Neural cell (in vitro differentiated cells): ENCODE measurements around the gene MTR. TPM values are rescaled to one million over a fixed set of nuclear protein-coding genes. Genes with fewer than 3 reads are reported as not detected.

ENCODE experiments used
- H2AFZ ChIP-seq: fragments of 200-600, 300-800 bp; sonication (generic), shearing (Covaris generic); 2 replicates; pipeline ENCODE4 v1.6.0; 2014; ENCODE audit warnings: low read depth, mild to moderate bottlenecking, antibody characterized with exemption, low read length, moderate library complexity
- H3F3A ChIP-seq: fragments of 200-600 bp; shearing (Covaris generic); 2 replicates; pipeline ENCODE4 v1.6.1; 2016; ENCODE audit warnings: mild to moderate bottlenecking, moderate library complexity, mixed read lengths, antibody characterized with exemption, low read length; ENCODE audit not compliant: insufficient read depth, poor library complexity, severe bottlenecking
- H3K27ac ChIP-seq: fragments of 200-600, 300-800 bp; sonication (generic), shearing (Covaris generic); 2 replicates; pipeline ENCODE4 v1.5.1; 2014; ENCODE audit warnings: mild to moderate bottlenecking, low read length, moderate library complexity
- H3K27me3 ChIP-seq: fragments of 300-800, 200-600 bp; sonication (generic), shearing (Covaris generic); 2 replicates; pipeline ENCODE4 v1.6.0; 2014; ENCODE audit warnings: mild to moderate bottlenecking, low read depth, low read length, moderate library complexity; ENCODE audit not compliant: insufficient read depth
- H3K36me3 ChIP-seq: fragments of 300-800, 200-600 bp; sonication (generic), shearing (Covaris generic); 2 replicates; pipeline ENCODE4 v1.5.1; 2014; ENCODE audit warnings: mild to moderate bottlenecking, antibody characterized with exemption, low read length, moderate library complexity; ENCODE audit not compliant: insufficient read depth
- H3K4me2 ChIP-seq: fragments of 300-800, 200-600 bp; sonication (generic), shearing (Covaris generic); 2 replicates; pipeline ENCODE4 v1.6.0; 2014; ENCODE audit warnings: mild to moderate bottlenecking, low read length
- H3K4me3 ChIP-seq: fragments of 300-800, 200-600 bp; sonication (generic), shearing (Covaris generic); 2 replicates; pipeline ENCODE4 v1.5.1; 2014; ENCODE audit warnings: mild to moderate bottlenecking, low read length, moderate library complexity
- H3K79me2 ChIP-seq: fragments of 200-600 bp; shearing (Covaris generic); replicated peaks from 2 replicates; pipeline ENCODE4 v1.6.0; 2014; ENCODE audit warnings: mild to moderate bottlenecking, low read length, moderate library complexity; ENCODE audit not compliant: insufficient read depth
- H3K9ac ChIP-seq: fragments of 300-800, 200-600 bp; sonication (generic), shearing (Covaris generic); 2 replicates; pipeline ENCODE4 v1.6.1; 2016; ENCODE audit warnings: mild to moderate bottlenecking, low read length, mixed read lengths
- H3K9me2 ChIP-seq: fragments of 200-600 bp; shearing (Covaris generic); 2 replicates; pipeline ENCODE4 v1.6.1; 2016; ENCODE audit warnings: mild to moderate bottlenecking, low read length, mixed read lengths; ENCODE audit not compliant: insufficient read depth
- H3K9me3 ChIP-seq: fragments of 200-600, 300-800 bp; sonication (generic), shearing (Covaris generic); 2 replicates; pipeline ENCODE4 v1.6.1; 2016; ENCODE audit warnings: mild to moderate bottlenecking, mixed run types, low read length, moderate library complexity, mixed read lengths
- H4K20me1 ChIP-seq: fragments of 200-600 bp; shearing (Covaris generic); 2 replicates; pipeline ENCODE4 v1.6.1; 2016; ENCODE audit warnings: mild to moderate bottlenecking, mixed run types; ENCODE audit not compliant: insufficient read depth
- EP300 ChIP-seq: fragments of 450-650 bp; conservative IDR thresholded peaks from 2 replicates; pipeline ENCODE4 v1.6.1; 2014; ENCODE audit warnings: antibody characterized with exemption, mild to moderate bottlenecking, moderate library complexity; ENCODE audit not compliant: poor library complexity, severe bottlenecking
- EZH2 ChIP-seq: fragments of 200-600, 300-800 bp; shearing (Covaris generic), sonication (generic); IDR thresholded peaks from 2 replicates; pipeline ENCODE4 v1.6.1; 2014; ENCODE audit warnings: antibody characterized with exemption, low read length, borderline replicate concordance, mild to moderate bottlenecking; ENCODE audit not compliant: insufficient read depth, poor library complexity, severe bottlenecking
- MXI1 ChIP-seq: fragments of 450-650 bp; conservative IDR thresholded peaks from 2 replicates; pipeline ENCODE4 v1.6.1; 2014; ENCODE audit warnings: antibody characterized with exemption, mild to moderate bottlenecking; ENCODE audit not compliant: poor library complexity, severe bottlenecking
- POLR2AphosphoS5 ChIP-seq: IDR thresholded peaks from 2 replicates; pipeline ENCODE4 v1.6.1; 2012
- RAD21 ChIP-seq: fragments of 450-650 bp; conservative IDR thresholded peaks from 2 replicates; pipeline ENCODE4 v1.6.1; 2014; ENCODE audit warnings: antibody characterized with exemption, mild to moderate bottlenecking, moderate library complexity
- REST ChIP-seq: IDR thresholded peaks from 2 replicates; pipeline ENCODE4 v1.6.1; 2012; ENCODE audit warnings: borderline replicate concordance
- SMC3 ChIP-seq: fragments of 450-650 bp; conservative IDR thresholded peaks from 2 replicates; pipeline ENCODE4 v1.6.1; 2014; ENCODE audit warnings: antibody characterized with exemption, mild to moderate bottlenecking, moderate library complexity; ENCODE audit not compliant: poor library complexity
- TAF1 ChIP-seq: IDR thresholded peaks from 2 replicates; pipeline ENCODE4 v1.6.1; 2012; ENCODE audit warnings: low read depth
- polyA plus RNA-seq: library from polyadenylated mRNA; depleted of rRNA; stranded (reverse); fragments of >200 nt; gene quantifications from 2 replicates; pipeline ENCODE4 v1.2.3, GENCODE V29; 2014
- TF ChIP-seq, protein P1 (sequence below): fragments of 450-650 bp; IDR thresholded peaks from 2 replicates; pipeline ENCODE4 v1.5.1; 2014; ENCODE audit warnings: antibody characterized with exemption, mild to moderate bottlenecking, moderate library complexity; ENCODE audit not compliant: poor library complexity, severe bottlenecking

Gene MTR
- polyA plus RNA-seq, 1 donor from 2014 or later, result 14.1 TPM

DNA sequence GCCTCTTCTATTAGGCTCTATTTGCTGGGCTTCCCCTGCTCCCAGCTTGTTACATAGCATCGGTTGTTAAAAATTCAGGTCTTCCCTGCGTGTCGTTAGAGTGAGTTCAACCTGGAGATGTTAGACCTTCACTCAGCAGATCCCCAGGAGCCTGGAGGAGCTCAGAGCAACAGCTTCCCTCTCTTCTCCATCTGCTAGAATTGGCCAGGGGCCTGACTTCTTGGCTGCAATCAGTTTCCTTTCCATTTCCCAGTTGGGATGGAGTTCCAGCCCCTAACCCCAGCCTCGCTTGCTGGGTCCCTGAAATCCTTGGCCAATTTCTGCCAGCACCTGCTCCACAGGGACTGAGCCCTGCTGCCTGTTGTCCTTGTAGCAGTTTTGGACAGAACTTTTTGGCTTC is 153.3 kb downstream of the MTR start:
- no peak overlapping the region for H3K27ac ChIP-seq
- H3K27me3 ChIP-seq, result no peaks in the 10 kb centered on the region
- no peaks in the 10 kb centered on the region for H4K20me1 ChIP-seq
- TF ChIP-seq SMC3, result no peak
- TF ChIP-seq, protein P1, sequence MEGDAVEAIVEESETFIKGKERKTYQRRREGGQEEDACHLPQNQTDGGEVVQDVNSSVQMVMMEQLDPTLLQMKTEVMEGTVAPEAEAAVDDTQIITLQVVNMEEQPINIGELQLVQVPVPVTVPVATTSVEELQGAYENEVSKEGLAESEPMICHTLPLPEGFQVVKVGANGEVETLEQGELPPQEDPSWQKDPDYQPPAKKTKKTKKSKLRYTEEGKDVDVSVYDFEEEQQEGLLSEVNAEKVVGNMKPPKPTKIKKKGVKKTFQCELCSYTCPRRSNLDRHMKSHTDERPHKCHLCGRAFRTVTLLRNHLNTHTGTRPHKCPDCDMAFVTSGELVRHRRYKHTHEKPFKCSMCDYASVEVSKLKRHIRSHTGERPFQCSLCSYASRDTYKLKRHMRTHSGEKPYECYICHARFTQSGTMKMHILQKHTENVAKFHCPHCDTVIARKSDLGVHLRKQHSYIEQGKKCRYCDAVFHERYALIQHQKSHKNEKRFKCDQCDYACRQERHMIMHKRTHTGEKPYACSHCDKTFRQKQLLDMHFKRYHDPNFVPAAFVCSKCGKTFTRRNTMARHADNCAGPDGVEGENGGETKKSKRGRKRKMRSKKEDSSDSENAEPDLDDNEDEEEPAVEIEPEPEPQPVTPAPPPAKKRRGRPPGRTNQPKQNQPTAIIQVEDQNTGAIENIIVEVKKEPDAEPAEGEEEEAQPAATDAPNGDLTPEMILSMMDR, result no peak
- no peak for TF ChIP-seq POLR2AphosphoS5
- no peak for TF ChIP-seq REST
- no peak overlapping the region for H3K9ac ChIP-seq
- H3K4me3 ChIP-seq, result no peak overlapping the region
- no peaks in the 10 kb centered on the region for H3K9me2 ChIP-seq
- H2AFZ ChIP-seq, result no peak overlapping the region
- H3K79me2 ChIP-seq, result no peaks in the 10 kb centered on the region
- no peaks in the 10 kb centered on the region for H3F3A ChIP-seq
- no peaks in the 10 kb centered on the region for H3K9me3 ChIP-seq
- no peaks in the 10 kb centered on the region for H3K36me3 ChIP-seq
- H3K4me2 ChIP-seq, result no peak overlapping the region

DNA sequence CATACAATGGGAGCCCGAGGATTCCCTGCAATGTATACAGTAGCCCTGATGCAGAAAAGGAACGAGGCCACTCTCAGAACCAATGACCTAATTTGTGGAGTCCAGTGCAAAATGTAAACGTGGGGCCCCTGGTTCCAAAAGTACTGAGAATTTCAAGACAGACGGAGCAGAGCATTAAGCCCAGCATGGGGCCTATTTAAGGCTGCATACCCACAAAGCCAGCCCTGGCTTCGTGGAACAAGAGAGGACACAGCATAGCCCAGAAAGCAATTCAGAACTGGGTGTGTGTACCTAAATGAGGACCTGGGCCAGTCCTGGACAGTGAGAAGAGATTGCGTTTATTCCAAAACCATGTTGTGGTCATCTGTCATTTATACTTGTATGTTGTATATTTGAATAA is 153.9 kb downstream of the MTR start:
- Histone ChIP-seq H2AFZ (no peak overlapping the region), H3K27ac (no peak overlapping the region), H3K9me3 (no peaks in the 10 kb centered on the region), H3F3A (no peaks in the 10 kb centered on the region), H3K27me3 (no peaks in the 10 kb centered on the region), H3K9me2 (no peaks in the 10 kb centered on the region), H3K36me3 (no peaks in the 10 kb centered on the region), H3K4me2 (no peak overlapping the region), H4K20me1 (no peaks in the 10 kb centered on the region), H3K79me2 (no peaks in the 10 kb centered on the region), H3K4me3 (no peak overlapping the region), H3K9ac (no peak overlapping the region)
- TF ChIP-seq SMC3 (no peak), TAF1 (no peak)

DNA sequence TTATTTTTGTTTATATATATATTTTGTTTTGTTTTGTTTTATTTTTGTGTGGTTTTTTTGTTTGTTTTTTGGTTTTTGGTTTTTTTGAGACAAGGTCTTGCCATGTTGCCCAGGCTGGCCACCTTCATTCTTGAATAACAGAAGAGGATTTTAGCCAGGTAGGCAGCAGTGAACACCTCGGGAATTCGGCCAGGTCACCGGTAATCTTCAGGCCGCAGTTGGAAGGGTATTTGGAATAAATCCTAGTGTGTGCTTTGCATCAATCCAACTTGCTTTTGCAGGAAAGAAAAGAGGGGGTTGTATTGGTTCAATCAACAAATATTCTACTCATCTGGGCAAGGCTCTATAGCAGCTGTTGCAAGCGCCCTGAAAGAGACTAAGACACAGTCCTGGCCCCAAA is 155.3 kb downstream of the MTR start:
- H2AFZ ChIP-seq, result no peak overlapping the region
- TF ChIP-seq RAD21 (no peak), EP300 (no peak), REST (no peak), MXI1 (no peak), POLR2AphosphoS5 (no peak), EZH2 (no peak), SMC3 (no peak), TAF1 (no peak)
- TF ChIP-seq, protein P1, result no peak
- no peaks in the 10 kb centered on the region for H3K27me3 ChIP-seq
- no peak overlapping the region for H3K9ac ChIP-seq
- H3F3A ChIP-seq, result no peaks in the 10 kb centered on the region
- no peak overlapping the region for H3K4me3 ChIP-seq
- H3K27ac ChIP-seq, result no peak overlapping the region
- H3K9me3 ChIP-seq, result no peaks in the 10 kb centered on the region
- no peaks in the 10 kb centered on the region for H3K9me2 ChIP-seq
- no peaks in the 10 kb centered on the region for H3K79me2 ChIP-seq
- H3K36me3 ChIP-seq, result no peaks in the 10 kb centered on the region
- no peak overlapping the region for H3K4me2 ChIP-seq
- H4K20me1 ChIP-seq, result no peaks in the 10 kb centered on the region
